Measurements from ENCODE around the gene GAS2.

The GAS2 gene

GRCh38 chr11:22684082-22684481, 17.7 kb downstream of the GAS2 start:
- TF ChIP-seq, protein P1, sequence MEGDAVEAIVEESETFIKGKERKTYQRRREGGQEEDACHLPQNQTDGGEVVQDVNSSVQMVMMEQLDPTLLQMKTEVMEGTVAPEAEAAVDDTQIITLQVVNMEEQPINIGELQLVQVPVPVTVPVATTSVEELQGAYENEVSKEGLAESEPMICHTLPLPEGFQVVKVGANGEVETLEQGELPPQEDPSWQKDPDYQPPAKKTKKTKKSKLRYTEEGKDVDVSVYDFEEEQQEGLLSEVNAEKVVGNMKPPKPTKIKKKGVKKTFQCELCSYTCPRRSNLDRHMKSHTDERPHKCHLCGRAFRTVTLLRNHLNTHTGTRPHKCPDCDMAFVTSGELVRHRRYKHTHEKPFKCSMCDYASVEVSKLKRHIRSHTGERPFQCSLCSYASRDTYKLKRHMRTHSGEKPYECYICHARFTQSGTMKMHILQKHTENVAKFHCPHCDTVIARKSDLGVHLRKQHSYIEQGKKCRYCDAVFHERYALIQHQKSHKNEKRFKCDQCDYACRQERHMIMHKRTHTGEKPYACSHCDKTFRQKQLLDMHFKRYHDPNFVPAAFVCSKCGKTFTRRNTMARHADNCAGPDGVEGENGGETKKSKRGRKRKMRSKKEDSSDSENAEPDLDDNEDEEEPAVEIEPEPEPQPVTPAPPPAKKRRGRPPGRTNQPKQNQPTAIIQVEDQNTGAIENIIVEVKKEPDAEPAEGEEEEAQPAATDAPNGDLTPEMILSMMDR (IDR thresholded peaks at IDR 0.05; ENCODE audit: insufficient read depth, low read length, missing control alignments), result no peak
- no peak overlapping the region for H3K4me3 ChIP-seq (ENCODE audit: low read depth, low read length)
- DNase-seq (ENCODE audit: low read depth, low spot score), result no peak
- ChIA-PET CTCF (no interaction called here), POLR2A (no interaction called here)

DNA sequence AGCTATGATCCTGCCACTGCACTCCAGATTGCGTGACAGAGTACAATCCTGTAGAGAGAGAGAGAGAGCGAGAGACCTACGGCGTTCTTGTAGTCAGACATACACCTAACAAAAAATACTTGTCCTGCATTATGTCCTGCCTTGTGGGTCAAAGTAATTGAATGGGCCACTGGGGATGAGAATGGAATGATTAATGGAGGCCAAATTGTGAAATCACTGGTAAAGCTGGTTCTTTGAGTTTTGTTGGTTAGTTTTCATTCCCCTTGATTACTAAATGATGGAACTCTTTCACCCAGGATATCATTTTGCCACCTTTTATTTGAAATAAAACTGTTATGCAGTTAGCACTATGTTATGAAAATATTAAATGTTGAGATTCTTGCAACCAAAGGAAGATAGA, 18.7 kb downstream of the GAS2 start:
- POLR2A ChIA-PET, result no interaction called here
- TF ChIP-seq, protein P1 (IDR thresholded peaks at IDR 0.05; ENCODE audit: insufficient read depth, low read length, missing control alignments), result no peak
- H3K4me3 ChIP-seq (ENCODE audit: low read depth, low read length), result no peak overlapping the region
- CTCF ChIA-PET, result no interaction called here
- no peak for DNase-seq (ENCODE audit: low read depth, low spot score)

DNA sequence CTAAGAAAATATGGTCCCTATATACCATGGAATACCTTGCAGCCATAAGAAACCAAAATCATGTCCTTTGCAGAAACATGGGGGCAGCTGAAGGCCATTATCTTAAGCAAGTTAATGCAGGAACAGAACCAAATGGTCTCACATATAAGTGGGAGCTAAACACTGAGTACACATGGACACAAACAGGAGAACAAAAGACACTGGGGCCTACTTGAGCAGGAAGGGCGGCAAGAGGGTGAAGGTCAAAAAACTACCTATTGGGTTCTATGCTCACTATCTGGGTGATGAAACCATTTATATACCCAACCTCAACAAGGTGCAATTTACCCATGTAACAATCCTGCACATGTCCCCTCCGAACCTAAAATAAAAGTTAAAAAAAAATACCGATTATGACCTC, 22.5 kb downstream of the GAS2 start:
- no peak overlapping the region for H3K4me3 ChIP-seq (ENCODE audit: low read depth, low read length)
- no peak for DNase-seq (ENCODE audit: low read depth, low spot score)
- ChIA-PET POLR2A (no interaction called here), CTCF (no interaction called here)
- TF ChIP-seq, protein P1 (IDR thresholded peaks at IDR 0.05; ENCODE audit: insufficient read depth, low read length, missing control alignments), result no peak

- ChIA-PET POLR2A (no interaction called here), CTCF (no interaction called here)
- H3K4me3 ChIP-seq (ENCODE audit: low read depth, low read length), result no peak overlapping the region
- TF ChIP-seq, protein P1 (IDR thresholded peaks at IDR 0.05; ENCODE audit: insufficient read depth, low read length, missing control alignments), result no peak
- no peak for DNase-seq (ENCODE audit: low read depth, low spot score)
Observed at GRCh38 chr11:22690257-22690656, 23.8 kb downstream of the GAS2 start.

- no peak overlapping the region for H3K4me3 ChIP-seq (ENCODE audit: low read depth, low read length)
- POLR2A ChIA-PET, result no interaction called here
- TF ChIP-seq, protein P1 (IDR thresholded peaks at IDR 0.05; ENCODE audit: insufficient read depth, low read length, missing control alignments), result no peak
- CTCF ChIA-PET, result no interaction called here
- no peak for DNase-seq (ENCODE audit: low read depth, low spot score)
Observed at GRCh38 chr11:22690871-22691270, 24.5 kb downstream of the GAS2 start.

DNA sequence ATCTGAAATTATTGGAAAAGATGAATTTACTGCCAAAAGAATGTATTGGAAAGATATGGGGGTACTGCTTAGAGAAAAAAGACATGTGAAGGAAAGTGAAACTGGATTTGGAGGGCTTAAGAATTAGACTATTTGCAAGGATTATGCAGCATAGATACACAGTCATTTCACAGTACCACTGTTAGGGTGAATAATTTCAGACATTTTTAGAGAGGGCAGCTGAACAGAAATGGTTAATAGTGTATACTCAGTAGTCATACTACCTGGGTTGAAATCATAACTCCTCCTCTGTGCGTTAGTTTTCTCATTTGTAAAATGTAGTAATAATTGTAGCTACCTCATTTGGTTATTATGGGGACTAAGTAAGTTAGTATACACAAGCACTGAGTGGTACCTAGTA, 33.0 kb downstream of the GAS2 start:
- no peak overlapping the region for H3K4me3 ChIP-seq (ENCODE audit: low read depth, low read length)
- ChIA-PET POLR2A (no interaction called here), CTCF (no interaction called here)
- TF ChIP-seq, protein P1 (IDR thresholded peaks at IDR 0.05; ENCODE audit: insufficient read depth, low read length, missing control alignments), result no peak
- no peak for DNase-seq (ENCODE audit: low read depth, low spot score)

Data from AG04449 (cell line).